ENCODE data around the gene PLPP4. TPM values are rescaled to one million over a fixed set of nuclear protein-coding genes. Genes with fewer than 3 reads are reported as not detected.

Gene PLPP4
- total and polyA plus RNA-seq, 2 of the 13 experiments (the other 11 are each of a cell fraction or from before 2014, with no cell fraction given): not detected

DNA sequence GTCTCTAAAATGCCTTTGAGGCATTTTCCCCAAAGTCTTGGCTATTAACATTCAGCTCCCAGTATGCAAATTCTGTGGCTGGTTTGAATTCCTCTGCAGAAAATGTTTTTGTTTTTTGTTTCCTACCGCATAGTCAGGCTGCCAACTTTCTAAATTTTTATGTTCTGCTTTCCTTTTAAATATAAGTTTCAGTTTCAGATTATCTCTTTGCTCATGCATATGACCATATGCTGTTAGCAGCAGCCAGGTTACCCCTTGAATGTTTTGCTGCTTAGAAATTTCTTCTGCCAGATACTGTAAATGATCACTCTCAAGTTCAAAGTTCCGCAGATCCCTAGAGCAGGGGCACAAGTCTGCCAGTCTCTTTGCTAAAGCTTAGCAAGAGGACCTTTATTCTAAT is 96.9 kb downstream of the PLPP4 start:
- CTCF ChIA-PET (ENCODE audit: low intra/inter-chr PET ratio, low total read pairs): no interaction called here
- POLR2A ChIA-PET: no interaction called here
- Histone ChIP-seq H4K20me1 (ENCODE audit: insufficient read depth, low read length) (no peaks in the 10 kb centered on the region), H2AFZ (ENCODE audit: low read length) (no peak overlapping the region), H3K4me3 (replicated peaks in 1 of 3; ENCODE audit: insufficient read depth in 1 of 3, low read depth in 2 of 3, low read length in 3 of 3) (no peak overlapping the region), H3K9me3 (ENCODE audit: low read length) (peaks cover 11% of the 10 kb centered on the region; the same call in 1 of the 2 replicates), H3K27me3 (ENCODE audit: control insufficient read depth in 1 of 2, insufficient read depth in 2 of 2, low read length in 2 of 2) (no peaks in the 10 kb centered on the region; a peak in 1 of 5 replicates), H3K4me1 (ENCODE audit: insufficient read depth, low read length) (no peaks in the 10 kb centered on the region), H3K27ac (ENCODE audit: extremely low read length, insufficient read depth, low read length) (no peak overlapping the region), H3K4me2 (ENCODE audit: low read depth, low read length) (no peak overlapping the region), H3K36me3 (replicated peaks in 1 of 2; ENCODE audit: control insufficient read depth in 1 of 2, insufficient read depth in 2 of 2, low read length in 2 of 2) (no peaks in the 10 kb centered on the region), H3K79me2 (ENCODE audit: insufficient read depth, low read length) (no peaks in the 10 kb centered on the region), H3K9ac (ENCODE audit: insufficient read depth, low read depth, low read length) (no peak overlapping the region)
- peak; percentile 98 for TF ChIP-seq ZNF841 (CRISPR knock-in tag; IDR thresholded peaks at IDR 0.05; ENCODE audit: borderline replicate concordance)
- TF ChIP-seq, protein P1, sequence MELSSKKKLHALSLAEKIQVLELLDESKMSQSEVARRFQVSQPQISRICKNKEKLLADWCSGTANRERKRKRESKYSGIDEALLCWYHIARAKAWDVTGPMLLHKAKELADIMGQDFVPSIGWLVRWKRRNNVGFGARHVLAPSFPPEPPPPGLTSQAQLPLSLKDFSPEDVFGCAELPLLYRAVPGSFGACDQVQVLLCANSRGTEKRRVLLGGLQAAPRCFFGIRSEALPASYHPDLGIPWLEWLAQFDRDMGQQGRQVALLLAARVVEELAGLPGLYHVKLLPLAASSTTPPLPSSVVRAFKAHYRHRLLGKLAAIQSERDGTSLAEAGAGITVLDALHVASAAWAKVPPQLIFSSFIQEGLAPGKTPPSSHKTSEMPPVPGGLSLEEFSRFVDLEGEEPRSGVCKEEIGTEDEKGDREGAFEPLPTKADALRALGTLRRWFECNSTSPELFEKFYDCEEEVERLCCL (CRISPR knock-in tag; IDR thresholded peaks at IDR 0.05; ENCODE audit: borderline replicate concordance): no peak
- FAIRE-seq: no peak
- no peak for DNase-seq (ENCODE audit: low spot score)
- BruUV-seq (replicated peaks): no TSS peak
- intact Hi-C loops (cut with micrococcal nuclease; ENCODE audit: unreplicated experiment) (no loop called here), in situ Hi-C loops (cut with HindIII; ENCODE audit: extremely low pct_ligation_motif_present, low pct_unique_long_range_greater_than_20kb) (no loop called here)
- WGBS (ENCODE audit: low lambda C conversion rate): 0% methylated on average over 2 of the region's 2 CpGs
- no peak for ATAC-seq

DNA sequence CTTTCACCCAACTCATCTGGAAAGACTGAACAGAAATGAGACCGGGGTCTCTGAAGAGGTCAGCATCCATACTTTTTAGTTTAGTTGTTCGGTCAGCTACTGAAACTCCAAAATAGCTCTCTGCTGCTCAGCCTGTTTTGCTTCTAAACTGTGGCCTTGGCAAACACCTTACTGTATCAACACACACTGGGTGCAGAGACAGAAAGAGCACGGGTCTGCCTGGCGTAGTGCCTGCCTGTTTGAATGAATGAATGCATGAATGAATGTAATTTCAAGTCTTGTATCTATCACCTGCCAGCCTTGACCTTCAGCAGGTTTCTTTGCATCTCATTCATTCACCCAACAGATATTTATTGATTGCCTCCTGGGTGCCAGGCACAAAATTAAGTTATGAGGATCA is 98.4 kb downstream of the PLPP4 start:
- no peaks in the 10 kb centered on the region for H3K36me3 ChIP-seq (replicated peaks in 1 of 2; ENCODE audit: control insufficient read depth in 1 of 2, insufficient read depth in 2 of 2, low read length in 2 of 2)
- H3K9ac ChIP-seq (ENCODE audit: insufficient read depth, low read depth, low read length): no peak overlapping the region
- WGBS (ENCODE audit: low lambda C conversion rate): 0% methylated on average over 4 of the region's 4 CpGs
- ATAC-seq: no peak
- no peaks in the 10 kb centered on the region; a peak in 1 of 5 replicates for H3K27me3 ChIP-seq (ENCODE audit: control insufficient read depth in 1 of 2, insufficient read depth in 2 of 2, low read length in 2 of 2)
- no peak for DNase-seq (ENCODE audit: low spot score)
- H3K27ac ChIP-seq (ENCODE audit: extremely low read length, insufficient read depth, low read length): no peak overlapping the region
- no peak overlapping the region for H3K4me3 ChIP-seq (replicated peaks in 1 of 3; ENCODE audit: insufficient read depth in 1 of 3, low read depth in 2 of 3, low read length in 3 of 3)
- H2AFZ ChIP-seq (ENCODE audit: low read length): no peak overlapping the region
- CTCF ChIA-PET (ENCODE audit: low intra/inter-chr PET ratio, low total read pairs): no interaction called here
- H4K20me1 ChIP-seq (ENCODE audit: insufficient read depth, low read length): no peaks in the 10 kb centered on the region
- BruUV-seq (replicated peaks): no TSS peak
- H3K4me2 ChIP-seq (ENCODE audit: low read depth, low read length): no peak overlapping the region
- POLR2A ChIA-PET: no interaction called here
- no peaks in the 10 kb centered on the region for H3K4me1 ChIP-seq (ENCODE audit: insufficient read depth, low read length)
- no peaks in the 10 kb centered on the region for H3K79me2 ChIP-seq (ENCODE audit: insufficient read depth, low read length)
- in situ Hi-C loops (cut with HindIII; ENCODE audit: extremely low pct_ligation_motif_present, low pct_unique_long_range_greater_than_20kb): no loop called here
- peaks cover 11% of the 10 kb centered on the region; the same call in 1 of the 2 replicates for H3K9me3 ChIP-seq (ENCODE audit: low read length)
- FAIRE-seq: no peak
- intact Hi-C loops (cut with micrococcal nuclease; ENCODE audit: unreplicated experiment): no loop called here
- TF ChIP-seq PRMT3 (CRISPR knock-in tag; IDR thresholded peaks at IDR 0.05; ENCODE audit: borderline replicate concordance, low read depth) (no peak), ZNF260 (CRISPR knock-in tag; IDR thresholded peaks at IDR 0.05; ENCODE audit: borderline replicate concordance, low read depth) (no peak), SP5 (CRISPR knock-in tag; IDR thresholded peaks at IDR 0.05; ENCODE audit: borderline replicate concordance, low read depth) (no peak), ZNF629 (CRISPR knock-in tag; conservative IDR thresholded peaks at IDR 0.05) (no peak), ZNF138 (CRISPR knock-in tag; IDR thresholded peaks at IDR 0.05; ENCODE audit: low read depth) (no peak), GTF3A (CRISPR knock-in tag; conservative IDR thresholded peaks at IDR 0.05) (no peak), ZNF563 (CRISPR knock-in tag; IDR thresholded peaks at IDR 0.05) (no peak), TEAD3 (CRISPR knock-in tag; optimal IDR thresholded peaks at IDR 0.05; ENCODE audit: borderline replicate concordance) (no peak), ZNF292 (CRISPR knock-in tag; IDR thresholded peaks at IDR 0.05; ENCODE audit: borderline replicate concordance, low read depth) (no peak), HNRNPL (IDR thresholded peaks at IDR 0.05; ENCODE audit: low read depth, low read length) (no peak)
- TF ChIP-seq, protein P2, sequence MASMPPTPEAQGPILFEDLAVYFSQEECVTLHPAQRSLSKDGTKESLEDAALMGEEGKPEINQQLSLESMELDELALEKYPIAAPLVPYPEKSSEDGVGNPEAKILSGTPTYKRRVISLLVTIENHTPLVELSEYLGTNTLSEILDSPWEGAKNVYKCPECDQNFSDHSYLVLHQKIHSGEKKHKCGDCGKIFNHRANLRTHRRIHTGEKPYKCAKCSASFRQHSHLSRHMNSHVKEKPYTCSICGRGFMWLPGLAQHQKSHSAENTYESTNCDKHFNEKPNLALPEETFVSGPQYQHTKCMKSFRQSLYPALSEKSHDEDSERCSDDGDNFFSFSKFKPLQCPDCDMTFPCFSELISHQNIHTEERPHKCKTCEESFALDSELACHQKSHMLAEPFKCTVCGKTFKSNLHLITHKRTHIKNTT (CRISPR knock-in tag; IDR thresholded peaks at IDR 0.05): no peak

All from HepG2 (cell line).